Adrenal gland (tissue), 5 donors: ENCODE results near the gene NAALADL2.

Experiments used
- CTCF ChIP-seq, 6 experiments: fragments of 450-650 bp in 4 of 6; fragments of 200-600 bp in 2 of 6; sonication (generic) in 1 of 6; IDR thresholded peaks; 1 replicate in 5 of 6; 2 replicates in 1 of 6; pipeline versions ENCODE4 v1.5.1 to v1.8.0; 2016 to 2021; ENCODE audit warnings: antibody characterized with exemption in 6 of 6, mild to moderate bottlenecking in 2 of 6, moderate library complexity in 1 of 6
- POLR2A ChIP-seq, 2 donors: fragments of 450-650 bp; IDR thresholded peaks; one replicate each; pipeline ENCODE4 v1.6.1; 2017; ENCODE audit warnings: antibody characterized with exemption in 2 of 2, mild to moderate bottlenecking in 2 of 2, moderate library complexity in 1 of 2
- donor health status: DM: no; HTN: no; CAD: no.

- no peak for TF ChIP-seq CTCF (IDR thresholded peaks at IDR 0.05)
- no peak for TF ChIP-seq POLR2A (IDR thresholded peaks at IDR 0.05)
Observed at GRCh38 chr3:175746308-175746707, 887.2 kb downstream of the NAALADL2 start.
